Stimulated activated CD4-positive, alpha-beta T cell treated with anti-CD3 and anti-CD28 coated beads, TNF-alpha, amount 100 ng/mL, for 48 hours (primary cell): ENCODE measurements around the gene SUDS3.

Experiments used
- DNase-seq, 3 donors: peaks; one replicate each; pipeline ENCODE4 v3.0.0-alpha.2; 2020; ENCODE audit warnings: low read depth in 3 of 3

The SUDS3 gene

DNA sequence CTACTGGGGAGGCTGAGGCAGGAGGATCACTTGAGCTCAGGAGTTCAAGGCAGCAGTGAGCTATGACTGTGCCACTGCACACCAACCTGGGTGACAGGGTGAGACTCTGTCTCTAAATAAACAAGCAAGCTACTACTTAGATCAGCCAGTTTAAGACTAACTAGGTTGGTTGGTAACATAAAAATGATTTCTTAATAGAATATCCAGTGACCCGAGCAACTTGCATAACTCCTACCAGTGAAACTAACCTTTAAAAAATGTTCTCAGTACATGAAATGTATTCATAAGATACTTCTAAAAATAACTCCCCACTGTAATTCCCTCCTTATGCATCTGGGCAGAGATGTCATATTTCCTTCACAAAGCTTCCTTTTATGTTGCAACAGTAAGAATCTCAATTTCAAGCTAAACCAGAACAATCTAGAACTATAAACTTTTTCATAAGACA, 19.5 kb upstream of the SUDS3 start:
- no peak for DNase-seq

- DNase-seq: peak in 1 of 3 donors; percentile 24
These were observed 18.9 kb upstream of the SUDS3 start for GRCh38 chr12:118357257-118358007.

DNA sequence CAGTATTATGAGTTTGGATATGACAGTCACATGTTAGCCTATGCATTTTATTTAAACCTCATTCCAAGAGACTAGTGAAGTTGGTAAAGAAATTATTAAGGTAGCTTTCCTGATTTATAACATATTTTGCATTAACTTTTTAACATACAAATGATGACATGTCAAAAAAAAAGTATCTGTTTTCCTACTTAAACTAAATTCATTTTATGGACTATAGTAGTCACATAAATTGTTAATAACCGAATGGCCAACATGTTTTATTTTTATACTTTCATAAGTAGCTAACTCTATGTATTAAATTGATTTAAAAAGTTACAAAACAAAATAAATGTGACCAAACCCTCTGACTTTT, 18.4 kb upstream of the SUDS3 start:
- DNase-seq: no peak

DNA sequence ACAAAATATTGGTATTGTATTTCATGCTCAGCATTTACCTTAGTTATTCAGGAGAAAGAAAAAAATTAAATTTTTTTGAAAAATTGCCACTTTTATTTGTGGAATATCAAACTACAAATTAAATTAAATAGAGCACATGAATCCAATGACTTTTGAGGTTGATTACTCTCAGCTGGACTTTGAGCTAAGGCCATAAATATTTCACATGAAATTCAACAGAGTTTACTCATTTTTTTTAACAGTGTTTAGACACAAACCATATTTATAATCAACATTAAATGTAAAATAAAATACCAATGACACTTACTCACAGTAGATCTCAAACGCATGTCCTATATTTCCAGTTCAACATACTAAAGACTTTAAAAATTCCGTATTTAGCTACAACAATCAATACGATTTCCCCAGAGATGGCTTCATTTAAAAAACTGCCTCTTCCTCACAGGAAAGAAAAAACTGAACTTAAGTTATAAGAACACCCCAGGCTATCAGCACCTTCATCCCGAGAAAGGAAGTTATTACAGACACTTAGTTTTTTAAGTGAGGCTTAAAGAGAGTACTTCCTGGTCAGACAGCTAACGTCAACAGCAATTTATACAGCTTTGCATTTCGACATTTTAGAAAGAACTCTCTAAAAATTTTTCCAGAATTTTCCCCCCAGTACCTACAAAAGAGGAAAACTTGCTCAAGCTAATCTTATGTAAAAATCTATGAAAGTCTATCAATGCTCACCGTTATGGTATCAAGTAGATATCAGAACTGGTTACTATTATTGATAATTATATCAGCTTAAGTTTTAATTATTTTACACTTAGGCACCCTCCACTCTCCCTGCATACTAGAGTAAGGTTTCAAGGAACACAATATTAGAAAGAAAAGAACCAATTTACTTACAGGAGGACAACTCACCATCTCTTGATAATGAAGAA, 17.5 kb upstream of the SUDS3 start:
- DNase-seq: no peak

DNA sequence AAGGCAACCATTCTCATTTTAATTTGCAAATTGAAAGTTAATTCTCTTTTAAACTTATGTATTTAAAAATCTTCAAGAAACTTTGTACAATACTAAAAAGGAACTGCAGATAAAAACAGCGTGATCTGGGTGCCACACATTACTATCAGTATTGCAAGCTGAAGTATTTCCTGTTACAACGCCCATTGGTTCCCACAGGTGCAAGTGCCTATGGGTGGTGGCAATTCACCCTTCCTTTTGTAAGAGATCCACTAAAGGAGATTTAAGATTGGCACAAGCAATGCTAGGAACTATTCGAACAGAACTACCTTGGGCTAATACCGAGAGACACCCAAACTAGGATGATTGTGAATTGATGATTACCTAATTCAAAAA, 16.8 kb upstream of the SUDS3 start:
- no peak for DNase-seq

DNA sequence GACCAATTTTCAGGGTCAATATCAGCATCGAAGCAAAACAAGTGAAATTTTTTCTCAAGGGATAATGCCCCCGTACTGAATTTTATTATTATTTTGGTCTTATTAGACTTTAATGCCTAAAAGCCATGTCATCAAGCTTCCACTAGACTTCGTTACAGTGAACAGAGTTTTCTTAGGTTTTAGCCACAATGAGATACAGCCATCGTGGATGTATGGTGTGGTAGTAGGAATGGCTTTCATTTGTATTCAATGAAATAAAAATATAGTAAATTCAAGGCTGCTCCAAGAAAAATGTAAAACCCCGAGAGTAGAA, 15.3 kb upstream of the SUDS3 start:
- DNase-seq: no peak

DNA sequence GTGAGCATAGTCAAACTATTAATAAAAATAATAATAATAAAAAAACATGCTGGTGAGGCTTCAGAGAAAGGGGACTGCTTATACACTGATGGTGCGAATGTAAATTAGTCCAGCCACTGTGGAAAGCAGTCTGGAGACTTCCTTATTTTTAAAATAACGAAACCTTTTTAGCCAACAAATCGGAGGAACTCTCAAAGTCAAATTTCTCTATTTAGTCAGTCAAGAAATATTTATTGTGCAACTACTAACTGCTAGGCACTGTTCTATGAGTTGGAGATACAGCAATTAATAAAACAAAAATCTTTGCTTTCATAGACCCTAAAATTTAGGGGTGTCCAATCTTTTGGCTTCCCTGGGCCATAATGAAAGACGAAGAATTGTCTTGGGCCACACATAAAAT, 14.5 kb upstream of the SUDS3 start:
- DNase-seq: no peak

DNA sequence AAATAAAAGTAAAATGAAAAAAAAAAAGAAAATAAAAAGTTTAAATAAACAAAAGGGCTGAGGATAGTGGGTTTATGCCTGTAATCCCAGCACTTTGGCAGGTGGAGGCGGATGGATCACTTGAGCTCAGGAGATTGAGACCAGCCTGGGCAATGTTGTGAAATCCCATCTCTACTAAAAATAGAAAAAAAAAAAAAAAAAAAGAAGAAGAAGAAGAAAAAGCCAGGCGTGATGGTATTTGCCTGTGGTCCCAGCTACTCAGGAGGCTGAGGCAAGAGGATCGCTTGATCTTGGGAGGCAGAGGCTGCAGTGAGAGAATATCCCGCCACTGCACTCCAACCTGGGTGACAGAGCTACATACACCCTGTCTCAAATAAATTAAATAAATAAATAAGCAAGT, 7.5 kb upstream of the SUDS3 start:
- no peak for DNase-seq

DNA sequence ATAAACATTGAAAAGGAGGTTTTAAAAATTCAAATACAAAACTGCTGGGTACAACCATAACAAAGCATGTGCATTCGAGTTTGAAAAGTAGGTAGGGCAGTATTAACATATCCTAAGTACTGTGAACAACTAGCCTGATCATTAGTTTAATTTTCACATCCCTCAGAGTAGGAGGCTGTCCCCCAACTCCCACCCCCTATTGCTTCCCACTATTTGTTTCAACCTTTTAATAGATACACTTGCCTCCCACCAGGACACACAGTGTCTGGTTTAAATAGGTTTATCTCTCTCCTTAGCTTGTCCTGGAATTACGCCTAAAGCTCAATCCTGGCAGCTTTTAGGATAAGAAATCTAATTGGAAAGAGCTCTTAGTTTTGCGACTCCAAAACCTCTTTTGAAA, 5.8 kb upstream of the SUDS3 start:
- no peak for DNase-seq

DNA sequence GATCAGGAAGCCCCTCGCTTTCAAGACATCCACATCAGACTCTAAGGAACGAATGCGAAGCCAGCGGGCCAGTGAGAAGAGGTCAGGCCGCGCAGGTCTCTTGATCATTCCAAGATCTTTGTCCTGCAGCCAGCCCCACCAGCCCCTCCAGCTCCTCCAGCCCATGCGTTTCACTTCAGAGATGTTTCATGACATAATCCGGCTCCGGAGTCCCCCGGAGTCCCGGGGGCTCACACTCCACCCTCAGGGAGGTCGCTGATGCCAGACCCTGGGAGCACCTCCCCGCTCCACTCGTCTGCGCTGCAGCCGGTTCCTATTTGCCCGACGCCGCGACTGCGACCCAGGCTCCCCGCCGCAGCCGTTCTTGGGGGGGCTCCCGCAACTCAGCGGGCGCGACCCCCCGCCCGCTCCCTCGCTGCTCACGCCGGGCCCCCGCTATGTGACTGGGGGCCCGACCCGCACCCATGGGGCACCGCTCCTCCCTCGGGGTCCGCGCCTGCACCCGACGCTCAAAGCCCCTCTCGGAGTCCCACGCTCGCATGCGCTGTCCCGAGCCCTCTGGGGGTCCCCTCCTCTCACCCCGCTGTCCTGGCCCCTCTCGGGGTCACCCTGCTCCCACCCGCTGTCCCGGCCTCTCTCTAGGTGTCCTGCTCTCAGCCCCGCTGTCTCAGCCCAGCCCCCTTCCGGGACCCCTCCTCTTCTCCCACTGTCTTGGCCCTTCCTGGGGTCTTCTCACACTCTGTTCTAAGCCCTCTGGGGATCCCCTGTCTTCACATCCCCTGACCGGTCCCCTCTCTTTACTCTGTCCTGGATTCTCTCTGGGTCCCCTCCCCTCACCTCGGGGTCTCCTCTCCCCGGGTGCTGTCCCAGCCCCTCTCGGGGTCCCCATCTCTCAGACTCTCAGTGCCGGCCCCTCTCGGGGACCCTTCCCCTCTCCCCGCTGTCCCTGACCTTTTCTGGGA, 4.8 kb upstream of the SUDS3 start:
- DNase-seq: no peak

- DNase-seq: peak; percentile 94 to 97 (median 97)
These were observed 3.5 kb upstream of the SUDS3 start, which contains the start of gene TAOK3 for GRCh38 chr12:118372541-118373495. TSS of gene TAOK3 (minus strand) at chr12:118372907. CDS start at chr12:118255567, 117,340 bp downstream.

GRCh38 chr12:118373616-118374015, 2.7 kb upstream of the SUDS3 start:
- no peak for DNase-seq

DNA sequence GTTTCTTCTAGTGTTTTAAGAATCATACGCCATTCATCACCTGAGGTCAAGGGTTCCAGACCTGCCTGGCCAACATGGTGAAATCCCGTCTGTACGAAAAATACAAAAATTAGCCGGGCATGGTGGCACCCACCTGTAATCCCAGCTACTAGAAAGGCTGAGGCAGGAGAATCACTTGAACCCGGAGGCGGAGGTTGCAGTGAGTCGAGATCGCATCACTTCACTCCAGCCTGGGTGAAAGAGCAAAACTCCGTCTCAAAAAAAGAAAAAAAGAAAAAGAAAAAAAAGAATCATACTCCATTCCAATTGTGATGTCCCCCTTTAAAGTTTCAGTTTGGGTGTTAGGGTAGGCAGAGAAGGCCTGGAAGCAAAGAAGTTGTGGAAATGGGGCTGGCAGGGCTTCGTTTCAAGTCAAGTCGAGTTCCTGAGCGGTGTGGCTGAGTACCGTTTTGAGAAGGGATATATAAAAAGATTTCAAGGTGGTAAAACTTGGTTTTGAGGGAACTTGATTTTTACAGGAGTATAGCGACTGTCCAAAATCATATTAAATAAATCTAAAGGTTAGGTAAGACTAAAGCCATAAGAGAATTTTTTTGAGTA, 2.1 kb upstream of the SUDS3 start:
- no peak for DNase-seq

- no peak for DNase-seq
These were observed 1.4 kb upstream of the SUDS3 start for GRCh38 chr12:118374909-118375308.

- no peak for DNase-seq
These were observed 1.0 kb upstream of the SUDS3 start for GRCh38 chr12:118375348-118375747.

DNA sequence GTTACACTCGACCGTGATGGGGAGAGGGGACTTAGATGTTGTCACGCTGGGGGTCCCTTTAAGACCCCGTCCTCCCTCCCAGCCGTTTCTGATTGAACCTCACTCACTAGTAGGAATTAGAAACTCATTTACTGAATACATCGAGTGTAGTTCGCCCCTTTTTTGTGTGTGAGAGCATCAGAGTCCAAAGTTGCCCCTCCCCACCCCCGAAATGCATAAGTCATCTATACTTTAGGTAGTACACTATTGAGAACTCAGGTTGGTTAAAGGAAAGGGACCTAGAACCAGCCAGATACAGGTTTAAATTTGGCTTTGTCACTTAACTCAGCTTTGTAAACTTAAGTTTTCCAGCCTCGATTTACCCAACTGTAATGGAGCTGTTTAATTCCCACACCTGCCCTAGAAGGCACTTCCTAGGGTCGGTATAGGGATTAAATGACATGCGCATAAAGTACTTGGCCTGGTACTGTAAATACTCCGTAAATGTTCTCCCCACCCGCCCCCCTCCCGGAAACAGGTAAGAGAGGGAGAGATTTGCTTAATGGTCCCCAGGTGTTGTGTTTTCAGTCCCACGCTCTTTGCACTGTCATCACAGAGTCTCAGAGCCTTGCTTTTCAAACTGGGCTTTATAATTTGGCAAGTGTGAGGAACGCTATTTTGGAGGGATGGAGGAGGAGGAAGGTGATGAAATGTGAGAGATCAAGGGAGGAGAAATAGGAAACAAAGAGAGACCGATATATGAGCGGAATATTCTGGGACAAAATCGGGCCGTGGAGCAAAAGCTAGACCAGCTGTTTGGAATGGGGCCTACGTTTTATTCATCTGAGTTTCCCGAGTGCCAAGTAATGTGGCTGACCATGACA, 897 bp downstream of the SUDS3 start:
- DNase-seq: no peak

- peak in 2 of 3 donors; percentile 44 to 63 for DNase-seq
These were observed 1.6 kb downstream of the SUDS3 start for GRCh38 chr12:118377884-118378470.

- no peak for DNase-seq
These were observed 15.1 kb downstream of the SUDS3 start for GRCh38 chr12:118391424-118391823.

- no peak for DNase-seq
These were observed 15.5 kb downstream of the SUDS3 start for GRCh38 chr12:118391836-118392235.
